HG02678 (cell line): Measurements from ENCODE around the gene DIAPH1.
A peak's percentile ranks its signal among the peaks of the same experiment; 100 is the strongest.

Experiments
- ATAC-seq: cut with Tn5 transposase; IDR thresholded peaks from one replicate; pipeline ENCODE4 v1.9.1; 2021; ENCODE audit warnings: mild to moderate bottlenecking, moderate library complexity; ENCODE audit not compliant: unreplicated experiment

The DIAPH1 gene

DNA sequence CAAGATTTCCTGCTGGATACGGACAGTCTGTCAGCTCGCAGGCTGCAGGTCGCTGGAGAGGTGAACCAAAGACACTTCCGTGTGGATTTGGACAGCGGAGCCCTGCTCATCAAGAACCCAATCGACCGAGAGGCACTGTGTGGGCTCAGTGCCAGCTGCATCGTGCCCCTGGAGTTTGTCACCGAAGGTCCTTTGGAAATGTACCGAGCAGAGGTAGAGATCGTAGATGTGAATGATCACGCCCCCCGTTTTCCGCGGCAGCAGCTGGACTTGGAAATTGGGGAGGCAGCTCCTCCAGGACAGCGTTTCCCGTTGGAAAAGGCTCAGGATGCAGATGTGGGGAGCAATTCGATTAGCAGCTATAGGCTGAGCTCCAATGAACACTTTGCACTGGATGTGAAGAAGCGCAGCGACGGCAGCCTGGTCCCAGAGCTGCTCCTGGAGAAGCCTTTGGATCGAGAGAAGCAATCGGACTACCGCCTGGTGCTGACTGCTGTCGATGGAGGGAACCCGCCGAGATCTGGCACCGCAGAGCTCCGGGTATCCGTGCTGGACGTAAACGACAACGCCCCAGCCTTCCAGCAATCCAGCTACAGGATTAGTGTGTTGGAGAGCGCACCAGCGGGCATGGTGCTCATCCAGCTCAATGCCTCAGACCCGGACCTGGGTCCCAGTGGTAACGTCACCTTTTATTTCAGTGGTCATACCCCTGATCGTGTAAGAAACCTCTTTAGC, 133.3 kb downstream of the DIAPH1 start:
- peak; percentile 25 for ATAC-seq

DNA sequence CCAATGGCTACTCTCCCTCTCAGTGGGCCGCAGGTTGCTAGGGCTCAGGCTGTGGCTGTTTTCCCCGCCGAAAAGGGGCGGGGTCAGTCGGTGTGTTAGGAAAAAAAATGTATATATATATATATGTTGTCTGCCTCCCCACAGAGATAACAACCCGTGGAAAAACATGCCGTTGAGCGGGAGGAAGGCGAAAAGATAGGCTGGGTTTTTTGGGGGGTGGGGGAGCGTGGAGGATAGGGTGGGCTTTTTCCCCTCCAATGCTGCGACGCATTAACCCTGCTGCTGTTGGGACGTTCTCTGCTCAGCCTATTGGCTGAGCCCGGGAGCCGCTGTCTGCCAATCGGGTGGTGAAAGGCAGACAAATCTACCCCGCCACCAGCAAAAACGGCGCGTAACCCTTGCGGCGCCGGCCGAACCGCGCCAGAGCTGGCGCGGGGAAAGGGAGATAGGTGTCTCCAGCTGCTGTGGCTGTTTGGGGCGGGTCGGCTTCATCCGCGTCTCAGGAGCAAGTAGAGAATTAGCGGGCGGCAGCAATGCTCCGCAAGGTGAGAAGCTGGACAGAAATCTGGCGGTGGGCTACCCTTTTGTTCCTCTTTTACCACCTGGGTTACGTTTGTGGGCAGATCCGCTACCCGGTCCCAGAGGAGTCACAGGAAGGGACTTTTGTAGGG, 134.0 kb downstream of the DIAPH1 start, which contains the start of gene PCDHGC4:
Gene PCDHGC4, plus strand, starts transcription at position 390 of the 671 bp plus-strand sequence. Its CDS starts 144 bp downstream, at position 534.
- peak; percentile 70 for ATAC-seq

DNA sequence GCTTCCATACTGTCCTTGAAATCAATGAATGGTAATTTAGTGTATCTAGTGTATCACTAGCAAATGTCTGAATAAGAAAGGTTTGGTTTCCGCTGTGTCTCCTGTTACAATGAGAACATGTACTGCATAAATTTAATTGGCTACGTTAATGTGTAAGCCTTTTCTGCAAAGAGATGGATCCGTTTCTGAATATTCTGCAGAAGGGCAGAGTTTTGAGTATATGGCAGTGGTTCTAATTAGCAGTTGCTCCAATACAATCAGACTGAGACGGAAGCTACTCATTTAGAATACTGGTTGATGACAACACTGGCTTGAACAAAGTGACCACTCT, 134.5 kb downstream of the DIAPH1 start:
- no peak for ATAC-seq

DNA sequence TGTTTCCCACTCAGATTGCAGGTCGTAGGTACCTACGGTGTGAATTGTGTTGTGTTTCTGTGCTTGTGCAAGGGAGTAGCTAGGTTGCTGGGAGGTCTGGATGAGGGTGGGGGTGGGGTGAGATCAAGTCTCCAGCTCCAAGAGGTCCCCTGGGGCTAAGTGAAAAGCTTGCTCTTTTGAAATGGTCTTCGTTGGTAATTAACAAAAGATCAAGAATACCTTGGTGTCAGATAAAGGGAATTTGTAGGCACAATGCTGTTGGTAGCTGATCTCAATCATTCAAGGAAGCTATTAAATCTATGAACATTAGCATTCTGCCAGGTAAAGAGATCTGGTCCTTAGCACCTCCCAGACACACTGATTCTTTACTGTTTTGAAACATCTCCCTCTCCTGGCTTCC, 134.9 kb downstream of the DIAPH1 start:
- ATAC-seq, result no peak

DNA sequence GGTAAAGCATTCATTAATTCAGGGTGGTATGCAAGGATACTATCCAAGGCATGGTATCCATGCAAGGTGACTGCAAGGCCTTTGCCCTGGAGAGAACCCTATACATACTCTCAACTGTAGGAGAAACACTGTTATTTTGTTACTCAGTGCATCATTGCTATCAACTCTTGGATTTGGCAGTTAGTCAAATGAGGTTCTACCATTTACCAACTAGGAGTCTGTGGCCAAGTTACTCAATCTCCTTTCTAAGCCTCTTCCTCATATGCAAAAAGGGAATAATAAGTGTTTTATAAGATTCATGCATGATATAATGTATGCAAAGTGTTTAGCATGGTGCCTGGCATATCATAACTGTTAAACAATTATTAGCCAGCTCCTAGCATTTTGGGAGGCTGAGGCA, 139.0 kb downstream of the DIAPH1 start:
- ATAC-seq, result no peak

DNA sequence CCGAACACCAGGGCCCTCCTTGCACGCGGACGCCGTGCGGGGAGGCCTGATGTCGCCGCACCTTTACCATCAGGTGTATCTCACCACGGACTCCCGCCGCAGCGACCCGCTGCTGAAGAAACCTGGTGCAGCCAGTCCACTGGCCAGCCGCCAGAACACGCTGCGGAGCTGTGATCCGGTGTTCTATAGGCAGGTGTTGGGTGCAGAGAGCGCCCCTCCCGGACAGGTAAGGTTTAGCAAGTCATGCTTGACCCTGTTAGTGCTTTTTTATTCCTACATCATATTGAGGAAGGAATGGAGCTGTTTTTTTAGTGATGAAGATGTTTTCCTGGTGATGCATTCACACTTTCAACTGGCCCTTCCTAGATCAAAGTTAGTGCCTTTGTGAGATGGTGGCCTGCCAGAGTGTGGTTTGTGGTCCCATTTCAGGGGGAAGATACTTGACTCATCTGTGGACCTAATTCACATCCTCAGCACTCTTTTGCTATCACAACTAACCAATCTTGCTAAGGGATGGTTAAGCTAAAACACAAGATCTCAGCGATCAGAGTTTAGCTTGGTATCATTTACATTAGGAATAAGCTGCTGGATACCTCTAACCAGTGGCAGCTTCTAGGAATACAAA, 140.4 kb downstream of the DIAPH1 start:
- ATAC-seq, result no peak

DNA sequence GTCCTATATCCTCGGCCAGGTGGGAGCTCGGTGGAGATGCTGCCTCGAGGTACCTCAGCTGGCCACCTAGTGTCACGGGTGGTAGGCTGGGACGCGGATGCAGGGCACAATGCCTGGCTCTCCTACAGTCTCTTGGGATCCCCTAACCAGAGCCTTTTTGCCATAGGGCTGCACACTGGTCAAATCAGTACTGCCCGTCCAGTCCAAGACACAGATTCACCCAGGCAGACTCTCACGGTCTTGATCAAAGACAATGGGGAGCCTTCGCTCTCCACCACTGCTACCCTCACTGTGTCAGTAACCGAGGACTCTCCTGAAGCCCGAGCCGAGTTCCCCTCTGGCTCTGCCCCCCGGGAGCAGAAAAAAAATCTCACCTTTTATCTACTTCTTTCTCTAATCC, 141.0 kb downstream of the DIAPH1 start:
- ATAC-seq, result no peak

DNA sequence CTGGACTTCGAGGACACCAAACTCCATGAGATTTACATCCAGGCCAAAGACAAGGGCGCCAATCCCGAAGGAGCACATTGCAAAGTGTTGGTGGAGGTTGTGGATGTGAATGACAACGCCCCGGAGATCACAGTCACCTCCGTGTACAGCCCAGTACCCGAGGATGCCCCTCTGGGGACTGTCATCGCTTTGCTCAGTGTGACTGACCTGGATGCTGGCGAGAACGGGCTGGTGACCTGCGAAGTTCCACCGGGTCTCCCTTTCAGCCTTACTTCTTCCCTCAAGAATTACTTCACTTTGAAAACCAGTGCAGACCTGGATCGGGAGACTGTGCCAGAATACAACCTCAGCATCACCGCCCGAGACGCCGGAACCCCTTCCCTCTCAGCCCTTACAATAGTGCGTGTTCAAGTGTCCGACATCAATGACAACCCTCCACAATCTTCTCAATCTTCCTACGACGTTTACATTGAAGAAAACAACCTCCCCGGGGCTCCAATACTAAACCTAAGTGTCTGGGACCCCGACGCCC, 141.7 kb downstream of the DIAPH1 start:
- ATAC-seq, result no peak

DNA sequence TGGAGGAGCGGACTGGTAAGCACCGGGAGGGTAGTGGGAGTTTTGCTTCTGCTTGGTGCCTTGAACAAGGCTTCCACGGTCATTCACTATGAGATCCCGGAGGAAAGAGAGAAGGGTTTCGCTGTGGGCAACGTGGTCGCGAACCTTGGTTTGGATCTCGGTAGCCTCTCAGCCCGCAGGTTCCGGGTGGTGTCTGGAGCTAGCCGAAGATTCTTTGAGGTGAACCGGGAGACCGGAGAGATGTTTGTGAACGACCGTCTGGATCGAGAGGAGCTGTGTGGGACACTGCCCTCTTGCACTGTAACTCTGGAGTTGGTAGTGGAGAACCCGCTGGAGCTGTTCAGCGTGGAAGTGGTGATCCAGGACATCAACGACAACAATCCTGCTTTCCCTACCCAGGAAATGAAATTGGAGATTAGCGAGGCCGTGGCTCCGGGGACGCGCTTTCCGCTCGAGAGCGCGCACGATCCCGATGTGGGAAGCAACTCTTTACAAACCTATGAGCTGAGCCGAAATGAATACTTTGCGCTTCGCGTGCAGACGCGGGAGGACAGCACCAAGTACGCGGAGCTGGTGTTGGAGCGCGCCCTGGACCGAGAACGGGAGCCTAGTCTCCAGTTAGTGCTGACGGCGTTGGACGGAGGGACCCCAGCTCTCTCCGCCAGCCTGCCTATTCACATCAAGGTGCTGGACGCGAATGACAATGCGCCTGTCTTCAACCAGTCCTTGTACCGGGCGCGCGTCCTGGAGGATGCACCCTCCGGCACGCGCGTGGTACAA, 142.5 kb downstream of the DIAPH1 start:
- peak; percentile 19 for ATAC-seq

DNA sequence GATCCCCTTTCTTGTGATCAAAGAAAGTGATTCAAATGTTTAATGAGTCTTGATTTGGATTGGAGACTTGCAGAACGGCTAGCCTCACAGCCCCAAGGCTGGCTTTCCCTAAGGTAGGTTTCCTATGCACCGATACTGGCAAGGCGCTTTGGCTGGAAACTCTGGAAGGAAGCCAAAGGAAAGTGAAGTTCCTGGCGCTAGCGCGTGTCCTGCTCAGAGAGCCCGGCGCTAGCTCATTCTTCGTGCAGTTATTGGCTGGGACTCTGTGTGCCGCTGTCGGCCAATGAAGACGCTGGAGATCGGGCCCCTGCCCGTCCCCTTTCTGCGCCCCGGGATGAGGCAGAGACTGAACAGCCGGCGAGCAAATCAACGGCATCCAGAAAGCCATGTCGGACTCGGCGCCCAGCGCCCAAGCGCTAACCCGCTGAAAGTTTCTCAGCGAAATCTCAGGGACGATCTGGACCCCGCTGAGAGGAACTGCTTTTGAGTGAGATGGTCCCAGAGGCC, 143.1 kb downstream of the DIAPH1 start, which contains the start of gene PCDHGC3:
Gene PCDHGC3, plus strand, starts transcription at position 342 of the 507 bp plus-strand sequence. Its CDS starts 151 bp downstream, at position 493.
- ATAC-seq, result peak; percentile 98

DNA sequence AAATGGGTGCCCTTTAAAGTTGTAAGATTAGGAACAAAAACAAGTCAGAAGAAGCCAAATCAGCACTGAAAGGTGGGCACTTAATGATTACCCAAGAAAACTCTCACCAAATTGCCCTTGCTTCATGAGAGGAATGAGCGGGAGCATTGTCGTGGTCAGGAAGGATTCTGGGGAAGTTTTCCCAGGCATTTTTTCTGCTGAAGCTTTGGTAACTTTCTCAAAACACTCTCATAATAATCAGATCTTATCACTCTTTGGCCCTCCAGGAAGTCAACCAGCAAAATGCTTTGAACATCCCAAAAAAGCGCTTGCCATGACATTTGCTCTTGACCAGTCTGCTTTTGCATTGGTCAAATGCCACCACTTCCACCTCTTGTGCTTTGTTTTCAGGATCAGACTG, 153.4 kb downstream of the DIAPH1 start:
- ATAC-seq, result no peak
